Astrocyte (in vitro differentiated cells and primary cell): ENCODE measurements around the gene PREX1. TPM values are rescaled to one million over a fixed set of nuclear protein-coding genes. Genes with fewer than 3 reads are reported as not detected.

Experiments used
- DNase-seq: peaks from one replicate; pipeline ENCODE4 v3.0.0-alpha.2; 2010; ENCODE audit warnings: low read depth
- FAIRE-seq: peaks from 2 replicates; lab custom pipeline; 2011; peaks lifted over from hg19 to GRCh38; lab: Jason Lieb, UNC
- H2AFZ ChIP-seq: 2 replicates; pipeline ENCODE4 v1.6.0; 2012; ENCODE audit warnings: low read depth, low read length, inconsistent platforms
- H3K27ac ChIP-seq: 2 replicates; pipeline ENCODE4 v1.5.1; 2011; ENCODE audit warnings: low read depth, low read length, inconsistent platforms
- H3K27me3 ChIP-seq: 2 replicates; pipeline ENCODE4 v1.6.0; 2011; ENCODE audit warnings: low read length, inconsistent platforms; ENCODE audit not compliant: insufficient read depth
- H3K36me3 ChIP-seq: 2 replicates; pipeline ENCODE4 v1.5.1; 2011; ENCODE audit warnings: low read length, inconsistent platforms; ENCODE audit not compliant: insufficient read depth
- H3K4me1 ChIP-seq: 2 replicates; pipeline ENCODE4 v1.5.1; 2011; ENCODE audit warnings: low read length, inconsistent platforms; ENCODE audit not compliant: insufficient read depth
- H3K4me2 ChIP-seq: 2 replicates; pipeline ENCODE4 v1.6.0; 2012; ENCODE audit warnings: low read length, inconsistent platforms
- H3K4me3 ChIP-seq: 2 replicates; pipeline ENCODE4 v1.5.1; 2011; ENCODE audit warnings: low read depth, mild to moderate bottlenecking, low read length, inconsistent platforms; ENCODE audit not compliant: insufficient read depth
- H3K79me2 ChIP-seq: 2 replicates; pipeline ENCODE4 v1.6.0; 2012; ENCODE audit warnings: mild to moderate bottlenecking, low read length, inconsistent platforms; ENCODE audit not compliant: insufficient read depth
- H3K9ac ChIP-seq: 2 replicates; pipeline ENCODE4 v1.6.0; 2012; ENCODE audit warnings: mild to moderate bottlenecking, low read length, inconsistent platforms
- H3K9me3 ChIP-seq: 2 replicates; pipeline ENCODE4 v1.5.1; 2012; ENCODE audit warnings: low read depth, mild to moderate bottlenecking, low read length, inconsistent platforms; ENCODE audit not compliant: insufficient read depth
- H4K20me1 ChIP-seq: 2 replicates; pipeline ENCODE4 v1.6.0; 2012; ENCODE audit warnings: low read length, inconsistent platforms; ENCODE audit not compliant: insufficient read depth
- H3K27ac Mint-ChIP-seq: one replicate; pipeline ENCODE4 v1.8.0; 2021; ENCODE audit warnings: mild to moderate bottlenecking, mixed read lengths; ENCODE audit not compliant: unreplicated experiment
- H3K27me3 Mint-ChIP-seq: one replicate; pipeline ENCODE4 v1.8.0; 2021; ENCODE audit warnings: low read depth, mixed read lengths; ENCODE audit not compliant: unreplicated experiment
- H3K36me3 Mint-ChIP-seq: one replicate; pipeline ENCODE4 v1.8.0; 2021; ENCODE audit warnings: low read depth, mixed read lengths; ENCODE audit not compliant: unreplicated experiment
- H3K4me1 Mint-ChIP-seq: one replicate; pipeline ENCODE4 v1.8.0; 2021; ENCODE audit warnings: low read depth, mixed read lengths; ENCODE audit not compliant: unreplicated experiment
- H3K4me3 Mint-ChIP-seq: one replicate; pipeline ENCODE4 v1.8.0; 2021; ENCODE audit warnings: mild to moderate bottlenecking, moderate library complexity, mixed read lengths; ENCODE audit not compliant: unreplicated experiment
- H3K9me3 Mint-ChIP-seq: one replicate; pipeline ENCODE4 v1.8.0; 2021; ENCODE audit warnings: mild to moderate bottlenecking, mixed read lengths; ENCODE audit not compliant: unreplicated experiment
- EZH2 ChIP-seq: IDR thresholded peaks from 2 replicates; pipeline ENCODE4 v1.6.1; 2012; ENCODE audit warnings: mild to moderate bottlenecking, low read length, inconsistent platforms; ENCODE audit not compliant: insufficient read depth
- total RNA-seq: library from RNA; stranded (reverse); gene quantifications from 2 replicates; pipeline ENCODE4 v1.2.1, GENCODE V29; 2021
- TF ChIP-seq, protein P1 (sequence below): IDR thresholded peaks from 2 replicates; pipeline ENCODE4 v1.5.1; 2011; ENCODE audit warnings: low read depth, mild to moderate bottlenecking, inconsistent platforms, low read length, moderate library complexity; ENCODE audit not compliant: insufficient read depth

Gene PREX1
- total RNA-seq, 1 donor from 2014 or later: 3.5 TPM

- H3K4me1 Mint-ChIP-seq: peaks cover 4% of the 10 kb centered on the region
- Histone ChIP-seq H3K27ac (no peak overlapping the region), H3K9ac (no peak overlapping the region), H3K27me3 (no peaks in the 10 kb centered on the region), H3K9me3 (no peaks in the 10 kb centered on the region), H3K4me1 (no peaks in the 10 kb centered on the region), H3K79me2 (no peaks in the 10 kb centered on the region), H3K4me3 (no peak overlapping the region), H4K20me1 (no peaks in the 10 kb centered on the region), H3K36me3 (no peaks in the 10 kb centered on the region), H2AFZ (no peak overlapping the region), H3K4me2 (no peak overlapping the region)
- no peak for FAIRE-seq
- H3K27me3 Mint-ChIP-seq: peaks cover 6% of the 10 kb centered on the region
- no peak for DNase-seq
- H3K27ac Mint-ChIP-seq: no peak overlapping the region
- no peaks in the 10 kb centered on the region for H3K9me3 Mint-ChIP-seq
- TF ChIP-seq, protein P1, sequence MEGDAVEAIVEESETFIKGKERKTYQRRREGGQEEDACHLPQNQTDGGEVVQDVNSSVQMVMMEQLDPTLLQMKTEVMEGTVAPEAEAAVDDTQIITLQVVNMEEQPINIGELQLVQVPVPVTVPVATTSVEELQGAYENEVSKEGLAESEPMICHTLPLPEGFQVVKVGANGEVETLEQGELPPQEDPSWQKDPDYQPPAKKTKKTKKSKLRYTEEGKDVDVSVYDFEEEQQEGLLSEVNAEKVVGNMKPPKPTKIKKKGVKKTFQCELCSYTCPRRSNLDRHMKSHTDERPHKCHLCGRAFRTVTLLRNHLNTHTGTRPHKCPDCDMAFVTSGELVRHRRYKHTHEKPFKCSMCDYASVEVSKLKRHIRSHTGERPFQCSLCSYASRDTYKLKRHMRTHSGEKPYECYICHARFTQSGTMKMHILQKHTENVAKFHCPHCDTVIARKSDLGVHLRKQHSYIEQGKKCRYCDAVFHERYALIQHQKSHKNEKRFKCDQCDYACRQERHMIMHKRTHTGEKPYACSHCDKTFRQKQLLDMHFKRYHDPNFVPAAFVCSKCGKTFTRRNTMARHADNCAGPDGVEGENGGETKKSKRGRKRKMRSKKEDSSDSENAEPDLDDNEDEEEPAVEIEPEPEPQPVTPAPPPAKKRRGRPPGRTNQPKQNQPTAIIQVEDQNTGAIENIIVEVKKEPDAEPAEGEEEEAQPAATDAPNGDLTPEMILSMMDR: no peak
- no peak overlapping the region for H3K4me3 Mint-ChIP-seq
- no peaks in the 10 kb centered on the region for H3K36me3 Mint-ChIP-seq
Observed at GRCh38 chr20:48742233-48742632, 85.6 kb downstream of the PREX1 start.

DNA sequence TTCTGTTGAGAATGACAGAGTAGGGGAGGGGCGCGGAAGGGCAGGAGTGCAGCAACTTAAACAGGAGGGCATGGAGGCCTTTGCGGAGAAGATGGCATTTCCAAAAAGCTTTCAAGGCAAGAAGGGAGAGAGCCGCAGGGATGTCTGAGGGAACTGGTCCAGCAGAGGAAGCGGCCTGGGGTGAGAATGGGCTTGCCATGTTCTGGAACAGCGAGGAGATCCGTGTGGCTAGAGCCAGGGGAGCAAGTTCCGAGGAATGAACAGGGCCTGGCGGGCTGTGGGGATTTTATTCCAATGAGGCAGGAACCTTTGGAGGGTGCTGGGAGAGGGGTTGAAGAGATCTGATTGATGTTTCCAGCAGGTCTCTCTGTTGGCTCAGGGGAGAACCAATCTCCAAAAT is 86.1 kb downstream of the PREX1 start:
- Histone ChIP-seq H3K4me3 (no peak overlapping the region), H3K9me3 (no peaks in the 10 kb centered on the region), H3K36me3 (no peaks in the 10 kb centered on the region), H3K27me3 (no peaks in the 10 kb centered on the region), H3K4me1 (no peaks in the 10 kb centered on the region), H4K20me1 (no peaks in the 10 kb centered on the region), H3K9ac (no peak overlapping the region), H3K27ac (no peak overlapping the region), H3K4me2 (no peak overlapping the region), H3K79me2 (no peaks in the 10 kb centered on the region), H2AFZ (no peak overlapping the region)
- Mint-ChIP-seq H3K27me3 (peaks cover 6% of the 10 kb centered on the region), H3K27ac (no peak overlapping the region), H3K36me3 (no peaks in the 10 kb centered on the region), H3K4me1 (peaks cover 4% of the 10 kb centered on the region), H3K4me3 (no peak overlapping the region), H3K9me3 (no peaks in the 10 kb centered on the region)
- TF ChIP-seq, protein P1: no peak
- TF ChIP-seq EZH2: no peak
- FAIRE-seq (no peak), DNase-seq (no peak)

DNA sequence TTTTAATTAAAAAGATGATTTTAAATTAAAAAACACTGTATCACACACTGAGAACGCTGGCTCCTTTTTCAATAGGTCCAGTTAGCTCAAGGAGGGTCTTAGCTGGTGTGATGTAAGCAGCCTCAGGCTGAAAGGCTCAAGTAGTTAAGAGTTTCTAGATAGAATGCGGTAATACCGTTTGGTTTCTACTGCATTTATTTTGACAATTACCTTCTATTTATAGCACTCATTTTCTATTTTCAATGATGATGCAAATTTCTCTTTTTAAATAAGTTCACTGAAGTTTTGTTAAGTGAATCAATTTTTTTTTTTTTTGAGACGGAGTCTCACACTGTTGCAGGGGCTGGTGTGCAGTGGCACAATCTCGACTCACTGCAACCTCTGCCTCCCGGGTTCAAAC is 87.1 kb downstream of the PREX1 start:
- H3K27ac ChIP-seq: no peak overlapping the region
- H3K4me3 ChIP-seq: no peak overlapping the region
- Mint-ChIP-seq H3K36me3 (no peaks in the 10 kb centered on the region), H3K27me3 (peaks cover 9% of the 10 kb centered on the region), H3K27ac (no peak overlapping the region), H3K4me3 (no peak overlapping the region), H3K9me3 (peaks cover 4% of the 10 kb centered on the region), H3K4me1 (peaks cover 8% of the 10 kb centered on the region)
- no peaks in the 10 kb centered on the region for H3K27me3 ChIP-seq
- H3K9ac ChIP-seq: no peak overlapping the region
- DNase-seq (no peak), FAIRE-seq (no peak)
- H3K4me1 ChIP-seq: no peaks in the 10 kb centered on the region
- H3K9me3 ChIP-seq: no peaks in the 10 kb centered on the region
- no peaks in the 10 kb centered on the region for H4K20me1 ChIP-seq
- no peaks in the 10 kb centered on the region for H3K36me3 ChIP-seq
- no peaks in the 10 kb centered on the region for H3K79me2 ChIP-seq
- TF ChIP-seq, protein P1: no peak
- no peak for TF ChIP-seq EZH2
- no peak overlapping the region for H2AFZ ChIP-seq
- no peak overlapping the region for H3K4me2 ChIP-seq
